ENCODE results near the gene ATG4D. TPM values are rescaled to one million over a fixed set of nuclear protein-coding genes. Genes with fewer than 3 reads are reported as not detected.

Gene ATG4D
- total and polyA plus RNA-seq, 2 experiments from 2014 or later, result 15.1 to 55.5 TPM

DNA sequence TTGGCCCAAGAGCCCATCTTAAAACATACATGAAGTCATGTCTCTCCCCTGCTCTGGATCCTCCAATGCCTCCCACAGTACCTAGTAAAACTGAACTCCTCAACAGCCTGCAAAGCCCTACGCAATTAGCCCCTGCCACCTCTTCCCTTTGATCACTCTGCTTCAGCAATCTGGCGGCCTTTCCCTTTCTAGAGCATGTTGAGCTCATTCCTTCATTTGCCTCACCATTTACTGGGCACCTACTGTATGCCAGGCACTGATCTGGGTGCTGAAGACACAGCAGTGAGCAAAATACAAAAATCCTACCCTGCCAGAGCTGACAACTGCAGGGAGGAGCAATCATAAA lies 43.5 kb upstream of the ATG4D start (continued):
- TF ChIP-seq, protein P1, sequence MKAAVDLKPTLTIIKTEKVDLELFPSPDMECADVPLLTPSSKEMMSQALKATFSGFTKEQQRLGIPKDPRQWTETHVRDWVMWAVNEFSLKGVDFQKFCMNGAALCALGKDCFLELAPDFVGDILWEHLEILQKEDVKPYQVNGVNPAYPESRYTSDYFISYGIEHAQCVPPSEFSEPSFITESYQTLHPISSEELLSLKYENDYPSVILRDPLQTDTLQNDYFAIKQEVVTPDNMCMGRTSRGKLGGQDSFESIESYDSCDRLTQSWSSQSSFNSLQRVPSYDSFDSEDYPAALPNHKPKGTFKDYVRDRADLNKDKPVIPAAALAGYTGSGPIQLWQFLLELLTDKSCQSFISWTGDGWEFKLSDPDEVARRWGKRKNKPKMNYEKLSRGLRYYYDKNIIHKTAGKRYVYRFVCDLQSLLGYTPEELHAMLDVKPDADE (IDR thresholded peaks at IDR 0.05), result no peak
- TF ChIP-seq STAT1 (IDR thresholded peaks at IDR 0.05; ENCODE audit: unreplicated experiment) (no peak), POLR2AphosphoS5 (IDR thresholded peaks at IDR 0.05; ENCODE audit: low read depth) (no peak)

DNA sequence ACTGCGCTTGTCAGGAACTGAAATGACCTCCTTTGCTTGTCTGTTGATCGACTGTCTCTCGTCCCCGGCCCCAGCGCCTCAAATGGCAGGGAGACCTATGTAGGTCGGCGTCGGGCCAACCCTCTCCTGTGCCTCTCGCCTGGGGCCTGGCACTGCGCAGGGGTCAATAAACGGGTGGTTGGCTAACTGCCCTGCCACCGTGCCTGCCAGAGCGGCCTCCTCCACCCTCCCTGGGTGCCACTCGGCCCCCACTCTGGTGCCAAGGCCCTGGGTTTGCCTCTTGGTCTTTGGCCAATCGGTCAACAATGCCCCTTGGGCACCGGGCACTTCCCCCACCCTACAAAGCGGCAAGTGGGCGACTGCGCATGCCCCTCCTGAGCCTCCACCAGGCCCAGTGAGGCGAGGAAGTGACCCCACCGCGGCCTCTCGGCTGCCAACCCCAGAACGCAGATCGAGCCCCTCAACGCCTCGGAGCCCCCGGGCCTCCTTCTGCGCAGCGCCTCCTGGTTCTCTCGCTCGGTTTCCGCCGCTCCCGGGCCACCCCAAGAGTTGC lies 41.7 kb upstream of the ATG4D start:
- peaks cover 9% of the 10 kb centered on the region; the same call in 1 of the 2 replicates for H3K27me3 ChIP-seq (ENCODE audit: insufficient read depth)
- peaks cover 21% of the 10 kb centered on the region for H3F3A ChIP-seq (replicated peaks; ENCODE audit: low read depth)
- no peaks in the 10 kb centered on the region; the same call in 1 of the 2 replicates for H4K20me1 ChIP-seq (replicated peaks; ENCODE audit: insufficient read depth)
- peaks cover 39% of the 10 kb centered on the region for H3K36me3 Mint-ChIP-seq (ENCODE audit: low read depth)
- peak overlapping the region; percentile 90 for H3K4me3 ChIP-seq
- peaks cover 4% of the 10 kb centered on the region; the same call in 1 of the 3 replicates for H3K9me3 Mint-ChIP-seq
- H3K27me3 Mint-ChIP-seq (ENCODE audit: insufficient read depth, low read depth, poor library complexity), result peaks cover 25% of the 10 kb centered on the region
- peaks cover 25% of the 10 kb centered on the region for H3K4me1 Mint-ChIP-seq
- ATAC-seq, result peak; percentile 17
- 0 out of 2 replicates have a peak overlapping the region, but pooled peaks have one; percentile 43 for H2AFZ ChIP-seq
- H3K4me2 ChIP-seq, result peak overlapping the region; percentile 92
- peaks cover 52% of the 10 kb centered on the region for H3K79me2 ChIP-seq (replicated peaks; ENCODE audit: insufficient read depth)
- H3K27ac ChIP-seq (ENCODE audit: low read depth), result peak overlapping the region; percentile 96
- DNase-seq (ENCODE audit: low spot score), result peak; percentile 58
- H3K36me3 ChIP-seq (ENCODE audit: insufficient read depth), result peaks cover 18% of the 10 kb centered on the region; the same call in 1 of the 2 replicates
- H3K27ac Mint-ChIP-seq, result peak overlapping the region; percentile 96
- H3K9me2 ChIP-seq (ENCODE audit: insufficient read depth), result no peaks in the 10 kb centered on the region
- H3K4me1 ChIP-seq (ENCODE audit: insufficient read depth), result peaks cover 28% of the 10 kb centered on the region
- peak; percentile 44; the same call in 1 of the 2 replicates for TF ChIP-seq POLR2AphosphoS5 (IDR thresholded peaks at IDR 0.05; ENCODE audit: low read depth)
- TF ChIP-seq, protein P1 (IDR thresholded peaks at IDR 0.05), result no peak
- H3K4me3 Mint-ChIP-seq, result peak overlapping the region; percentile 79

DNA sequence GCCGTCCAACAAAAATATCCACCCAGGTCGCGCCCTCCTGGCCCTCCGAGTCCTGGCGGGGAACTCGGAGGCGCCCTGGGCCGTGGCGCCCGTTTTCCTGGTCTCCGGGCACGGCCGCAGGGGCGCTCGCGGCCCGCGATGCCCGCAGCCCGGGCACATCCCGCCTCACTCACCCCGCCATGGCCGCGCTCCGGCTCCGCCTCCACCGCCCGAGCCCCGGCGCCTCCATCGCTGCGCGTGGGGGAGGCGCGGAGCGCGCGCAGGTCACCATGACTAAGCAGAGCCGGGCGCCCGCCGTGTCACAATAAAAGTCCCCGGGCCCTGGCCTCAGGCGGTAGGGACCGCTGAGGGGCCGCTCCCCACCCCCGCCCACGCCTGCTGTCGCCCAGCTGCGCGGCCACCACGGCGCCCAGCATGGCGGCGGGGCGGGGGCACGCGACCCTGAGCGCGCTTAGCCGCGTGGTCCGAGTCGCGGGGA lies 41.1 kb upstream of the ATG4D start:
- H3K27me3 Mint-ChIP-seq (ENCODE audit: insufficient read depth, low read depth, poor library complexity), result peaks cover 25% of the 10 kb centered on the region
- Histone ChIP-seq H2AFZ (peak overlapping the region; percentile 86; the same call in 1 of the 2 replicates), H3K27me3 (ENCODE audit: insufficient read depth) (peaks cover 9% of the 10 kb centered on the region; the same call in 1 of the 2 replicates), H3F3A (replicated peaks; ENCODE audit: low read depth) (peaks cover 21% of the 10 kb centered on the region), H3K4me3 (peak overlapping the region; percentile 90), H4K20me1 (replicated peaks; ENCODE audit: insufficient read depth) (no peaks in the 10 kb centered on the region; the same call in 1 of the 2 replicates), H3K79me2 (replicated peaks; ENCODE audit: insufficient read depth) (peaks cover 47% of the 10 kb centered on the region), H3K27ac (ENCODE audit: low read depth) (peak overlapping the region; percentile 96), H3K36me3 (ENCODE audit: insufficient read depth) (peaks cover 18% of the 10 kb centered on the region; the same call in 1 of the 2 replicates), H3K4me2 (peak overlapping the region; percentile 92), H3K4me1 (ENCODE audit: insufficient read depth) (peaks cover 28% of the 10 kb centered on the region), H3K9me2 (ENCODE audit: insufficient read depth) (no peaks in the 10 kb centered on the region)
- peak; percentile 73 for ATAC-seq
- H3K36me3 Mint-ChIP-seq (ENCODE audit: low read depth), result peaks cover 33% of the 10 kb centered on the region
- peak overlapping the region; percentile 79 for H3K4me3 Mint-ChIP-seq
- H3K4me1 Mint-ChIP-seq, result peaks cover 25% of the 10 kb centered on the region
- H3K27ac Mint-ChIP-seq, result peak overlapping the region; percentile 96
- TF ChIP-seq, protein P2, sequence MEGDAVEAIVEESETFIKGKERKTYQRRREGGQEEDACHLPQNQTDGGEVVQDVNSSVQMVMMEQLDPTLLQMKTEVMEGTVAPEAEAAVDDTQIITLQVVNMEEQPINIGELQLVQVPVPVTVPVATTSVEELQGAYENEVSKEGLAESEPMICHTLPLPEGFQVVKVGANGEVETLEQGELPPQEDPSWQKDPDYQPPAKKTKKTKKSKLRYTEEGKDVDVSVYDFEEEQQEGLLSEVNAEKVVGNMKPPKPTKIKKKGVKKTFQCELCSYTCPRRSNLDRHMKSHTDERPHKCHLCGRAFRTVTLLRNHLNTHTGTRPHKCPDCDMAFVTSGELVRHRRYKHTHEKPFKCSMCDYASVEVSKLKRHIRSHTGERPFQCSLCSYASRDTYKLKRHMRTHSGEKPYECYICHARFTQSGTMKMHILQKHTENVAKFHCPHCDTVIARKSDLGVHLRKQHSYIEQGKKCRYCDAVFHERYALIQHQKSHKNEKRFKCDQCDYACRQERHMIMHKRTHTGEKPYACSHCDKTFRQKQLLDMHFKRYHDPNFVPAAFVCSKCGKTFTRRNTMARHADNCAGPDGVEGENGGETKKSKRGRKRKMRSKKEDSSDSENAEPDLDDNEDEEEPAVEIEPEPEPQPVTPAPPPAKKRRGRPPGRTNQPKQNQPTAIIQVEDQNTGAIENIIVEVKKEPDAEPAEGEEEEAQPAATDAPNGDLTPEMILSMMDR (conservative IDR thresholded peaks at IDR 0.05; ENCODE audit: low read depth in 2 of 2), result no peak
- TF ChIP-seq POLR2AphosphoS5 (IDR thresholded peaks at IDR 0.05; ENCODE audit: low read depth) (no peak; the same call in 1 of the 2 replicates), EZH2 (IDR thresholded peaks at IDR 0.05; ENCODE audit: low read depth, unreplicated experiment) (no peak), CREB1 (CRISPR knock-in tag; IDR thresholded peaks at IDR 0.05; ENCODE audit: low read depth) (peak; percentile 79)
- H3K9me3 Mint-ChIP-seq, result peaks cover 4% of the 10 kb centered on the region; the same call in 1 of the 3 replicates
- DNase-seq (ENCODE audit: low spot score), result peak; percentile 91

Data from GM23338 (cell line).